ENCODE results near the gene PLSCR3. TPM values are rescaled to one million over a fixed set of nuclear protein-coding genes. Genes with fewer than 3 reads are reported as not detected.
"Not testable (repeated sequence)": the region's sequence is repeated elsewhere in the genome, so short reads cannot be mapped to it uniquely, and the experiment has no call there.

Gene PLSCR3
- total RNA-seq, 1 experiment from 2014 or later = 6.7 TPM

- Histone ChIP-seq H3K36me3 (no peaks in the 10 kb centered on the region), H3K9me3 (replicated peaks) (no peaks in the 10 kb centered on the region), H3K4me3 (no peak overlapping the region), H3K27me3 (no peaks in the 10 kb centered on the region), H3K27ac (no peak overlapping the region), H3K4me1 (no peaks in the 10 kb centered on the region)
- DNase-seq = no peak
Measured at GRCh38 chr17:7384489-7385081, 9.7 kb downstream of the PLSCR3 start.

DNA sequence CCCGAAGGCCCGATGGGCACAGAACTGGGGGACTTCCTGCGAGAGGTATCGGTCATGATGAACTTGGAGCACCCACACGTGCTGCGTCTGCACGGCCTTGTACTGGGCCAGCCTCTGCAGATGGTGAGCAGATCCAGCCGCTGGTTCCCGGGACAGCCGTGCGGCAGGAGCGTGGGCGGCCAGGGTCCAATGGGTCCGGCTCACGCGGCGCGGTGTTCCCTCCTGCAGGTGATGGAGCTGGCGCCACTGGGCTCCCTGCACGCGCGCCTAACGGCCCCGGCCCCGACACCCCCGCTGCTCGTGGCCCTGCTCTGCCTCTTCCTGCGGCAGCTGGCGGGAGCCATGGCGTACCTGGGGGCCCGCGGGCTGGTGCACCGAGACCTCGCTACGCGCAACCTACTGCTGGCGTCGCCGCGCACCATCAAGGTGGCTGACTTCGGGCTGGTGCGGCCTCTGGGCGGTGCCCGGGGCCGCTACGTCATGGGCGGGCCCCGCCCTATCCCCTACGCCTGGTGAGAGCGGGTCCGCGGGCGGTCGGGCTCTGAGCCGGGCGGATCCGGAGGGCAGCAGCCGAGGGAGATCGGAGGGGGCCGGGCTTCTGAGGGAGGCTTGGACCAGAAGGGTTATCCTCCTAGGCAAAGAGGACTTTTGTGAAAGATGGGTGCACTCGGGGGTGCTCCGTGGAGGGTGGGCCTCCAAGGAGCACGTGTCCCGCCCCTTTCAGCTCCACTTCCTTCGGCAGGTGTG is 10.4 kb downstream of the PLSCR3 start:
- H3K36me3 ChIP-seq = no peaks in the 10 kb centered on the region
- H3K4me1 ChIP-seq = no peaks in the 10 kb centered on the region
- no peak for DNase-seq
- H3K27me3 ChIP-seq = no peaks in the 10 kb centered on the region
- no peak overlapping the region for H3K4me3 ChIP-seq
- no peak overlapping the region for H3K27ac ChIP-seq
- 0 out of 2 replicates have a peak, but pooled peaks cover 3% of the 10 kb centered on the region for H3K9me3 ChIP-seq (replicated peaks)

- DNase-seq = no peak
- Histone ChIP-seq H3K4me1 (no peaks in the 10 kb centered on the region), H3K27ac (no peak overlapping the region), H3K9me3 (replicated peaks) (0 out of 2 replicates have a peak, but pooled peaks cover 3% of the 10 kb centered on the region), H3K27me3 (no peaks in the 10 kb centered on the region), H3K4me3 (no peak overlapping the region), H3K36me3 (no peaks in the 10 kb centered on the region)
Measured at GRCh38 chr17:7383371-7383741, 11.0 kb downstream of the PLSCR3 start.

DNA sequence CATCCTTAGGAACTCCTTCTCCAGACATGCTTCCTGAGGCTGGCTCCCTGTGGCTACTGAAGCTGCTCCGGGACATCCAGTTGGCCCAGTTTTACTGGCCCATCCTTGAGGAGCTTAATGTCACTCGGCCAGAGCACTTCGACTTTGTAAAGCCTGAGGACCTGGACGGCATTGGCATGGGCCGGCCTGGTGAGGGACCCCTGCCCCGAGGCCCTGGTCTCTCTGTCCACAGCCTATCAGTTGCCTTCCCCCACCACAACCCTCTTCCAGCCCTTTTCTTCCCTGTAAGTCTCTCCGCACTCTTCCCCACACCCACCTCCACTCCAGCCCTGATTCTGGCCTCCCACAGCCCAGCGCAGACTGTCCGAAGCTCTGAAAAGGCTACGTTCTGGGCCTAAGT is 11.4 kb downstream of the PLSCR3 start:
- no peak overlapping the region for H3K27ac ChIP-seq
- no peak overlapping the region for H3K4me3 ChIP-seq
- no peaks in the 10 kb centered on the region for H3K36me3 ChIP-seq
- 0 out of 2 replicates have a peak, but pooled peaks cover 3% of the 10 kb centered on the region for H3K9me3 ChIP-seq (replicated peaks)
- no peaks in the 10 kb centered on the region for H3K27me3 ChIP-seq
- no peaks in the 10 kb centered on the region for H3K4me1 ChIP-seq
- no peak for DNase-seq

- H3K9me3 ChIP-seq (replicated peaks) = 0 out of 2 replicates have a peak, but pooled peaks cover 3% of the 10 kb centered on the region
- H3K27me3 ChIP-seq = no peaks in the 10 kb centered on the region
- no peak for DNase-seq
- no peaks in the 10 kb centered on the region for H3K36me3 ChIP-seq
- H3K4me3 ChIP-seq = no peak within 1 kb of the TSS
- H3K4me1 ChIP-seq = no peaks in the 10 kb centered on the region
- no peak within 1 kb of the TSS for H3K27ac ChIP-seq
Measured at GRCh38 chr17:7380855-7381683, 13.3 kb downstream of the PLSCR3 start, which contains the start of gene TNK1. Gene TNK1, plus strand, starts transcription at chr17:7381089. Its CDS starts 1,838 bp downstream, at chr17:7382927.

DNA sequence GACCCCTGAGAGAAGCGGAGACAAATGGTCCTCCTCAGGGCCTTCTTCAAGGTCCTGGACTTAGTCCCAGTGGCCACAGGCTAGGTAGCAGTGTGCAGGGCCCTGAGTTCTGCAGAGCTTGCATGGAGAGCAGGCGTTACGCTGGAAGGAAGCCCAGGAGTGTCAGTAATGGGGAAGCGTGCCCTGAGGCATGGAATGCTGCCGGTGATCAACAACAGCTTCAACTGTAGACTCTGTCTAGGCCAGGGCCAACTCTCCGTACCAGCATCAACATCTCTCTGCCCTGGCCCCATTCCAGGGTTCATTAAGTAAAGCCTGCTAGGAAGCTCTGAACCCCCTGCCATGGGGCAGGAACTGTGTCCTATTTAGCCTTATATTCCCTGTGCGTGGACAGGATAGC is 14.0 kb downstream of the PLSCR3 start:
- Histone ChIP-seq H3K27me3 (no peaks in the 10 kb centered on the region), H3K36me3 (no peaks in the 10 kb centered on the region), H3K4me1 (no peaks in the 10 kb centered on the region), H3K27ac (no peak overlapping the region), H3K4me3 (no peak overlapping the region), H3K9me3 (replicated peaks) (0 out of 2 replicates have a peak, but pooled peaks cover 3% of the 10 kb centered on the region)
- peak; percentile 18 to 28 for DNase-seq

DNA sequence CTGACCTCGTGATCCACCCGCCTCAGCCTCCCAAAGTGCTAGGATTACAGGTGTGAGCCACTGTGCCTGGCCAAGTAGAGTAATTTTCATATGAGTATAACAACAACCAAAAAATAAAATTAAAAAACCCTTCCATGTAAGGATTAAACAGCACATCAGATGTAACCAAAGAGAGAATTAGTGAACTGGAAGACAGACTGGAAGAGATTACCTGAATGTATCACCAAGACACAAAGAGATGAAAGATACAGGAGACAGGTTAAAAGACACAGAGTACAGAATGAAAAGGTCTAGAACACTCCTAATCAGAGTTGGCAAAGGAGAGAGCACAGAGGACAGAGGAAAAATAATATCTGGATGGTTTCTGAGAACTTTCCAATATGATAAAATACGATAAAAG is 15.2 kb downstream of the PLSCR3 start:
- H3K4me1 ChIP-seq = no peaks in the 10 kb centered on the region
- H3K4me3 ChIP-seq = no peak overlapping the region
- H3K36me3 ChIP-seq = no peaks in the 10 kb centered on the region
- no peak overlapping the region for H3K27ac ChIP-seq
- no peaks in the 10 kb centered on the region for H3K27me3 ChIP-seq
- 0 out of 2 replicates have a peak, but pooled peaks cover 3% of the 10 kb centered on the region for H3K9me3 ChIP-seq (replicated peaks)
- no peak for DNase-seq

GRCh38 chr17:7374353-7374752 is 20.0 kb downstream of the PLSCR3 start:
- Histone ChIP-seq H3K9me3 (replicated peaks) (0 out of 2 replicates have a peak, but pooled peaks cover 3% of the 10 kb centered on the region), H3K27ac (no peak overlapping the region), H3K36me3 (no peaks in the 10 kb centered on the region), H3K4me3 (no peak overlapping the region), H3K4me1 (no peaks in the 10 kb centered on the region), H3K27me3 (no peaks in the 10 kb centered on the region)
- no peak for DNase-seq

DNA sequence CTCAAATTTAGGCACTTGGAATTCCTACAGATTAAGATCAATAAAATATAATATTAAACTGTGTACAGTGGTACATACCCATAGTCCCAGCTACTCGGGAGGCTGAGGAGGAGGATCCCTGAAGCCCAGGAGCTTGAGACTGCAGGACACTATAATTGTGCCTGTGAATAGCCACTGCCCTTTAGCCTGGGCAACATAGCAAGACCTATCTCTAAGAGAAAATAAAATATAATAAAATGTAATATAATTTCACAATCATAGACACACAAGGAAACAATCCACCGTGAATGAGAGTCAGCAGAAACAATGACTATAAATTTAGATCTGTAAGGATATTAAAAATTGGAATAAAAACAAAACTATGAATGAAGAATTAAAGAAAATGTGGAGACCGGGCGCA is 23.5 kb downstream of the PLSCR3 start:
- Histone ChIP-seq H3K4me3 (no peak overlapping the region), H3K27ac (no peak overlapping the region), H3K36me3 (no peaks in the 10 kb centered on the region), H3K27me3 (no peaks in the 10 kb centered on the region), H3K9me3 (replicated peaks) (no peaks in the 10 kb centered on the region), H3K4me1 (no peaks in the 10 kb centered on the region)
- no peak for DNase-seq

- Histone ChIP-seq H3K4me1 (no peaks in the 10 kb centered on the region), H3K36me3 (no peaks in the 10 kb centered on the region), H3K9me3 (replicated peaks) (no peaks in the 10 kb centered on the region)
Measured at GRCh38 chr17:7369825-7370224, 24.5 kb downstream of the PLSCR3 start.

GRCh38 chr17:7368599-7368994 is 25.7 kb downstream of the PLSCR3 start:
- not testable (repeated sequence) for H3K27me3 ChIP-seq; DNase-seq; H3K9me3 ChIP-seq (replicated peaks); H3K4me3 ChIP-seq; H3K27ac ChIP-seq; H3K36me3 ChIP-seq; H3K4me1 ChIP-seq

More at GRCh38 chr17:7369825-7370224, 24.5 kb downstream of the PLSCR3 start:
- Histone ChIP-seq H3K27ac (no peak overlapping the region), H3K27me3 (no peaks in the 10 kb centered on the region), H3K4me3 (no peak overlapping the region)
- no peak for DNase-seq

GRCh38 chr17:7367918-7368598 is 26.3 kb downstream of the PLSCR3 start:
- H3K4me3 ChIP-seq = no peak overlapping the region
- no peaks in the 10 kb centered on the region for H3K27me3 ChIP-seq
- H3K27ac ChIP-seq = no peak overlapping the region
- H3K9me3 ChIP-seq (replicated peaks) = no peaks in the 10 kb centered on the region
- no peak for DNase-seq
- H3K4me1 ChIP-seq = no peaks in the 10 kb centered on the region
- H3K36me3 ChIP-seq = no peaks in the 10 kb centered on the region

DNA sequence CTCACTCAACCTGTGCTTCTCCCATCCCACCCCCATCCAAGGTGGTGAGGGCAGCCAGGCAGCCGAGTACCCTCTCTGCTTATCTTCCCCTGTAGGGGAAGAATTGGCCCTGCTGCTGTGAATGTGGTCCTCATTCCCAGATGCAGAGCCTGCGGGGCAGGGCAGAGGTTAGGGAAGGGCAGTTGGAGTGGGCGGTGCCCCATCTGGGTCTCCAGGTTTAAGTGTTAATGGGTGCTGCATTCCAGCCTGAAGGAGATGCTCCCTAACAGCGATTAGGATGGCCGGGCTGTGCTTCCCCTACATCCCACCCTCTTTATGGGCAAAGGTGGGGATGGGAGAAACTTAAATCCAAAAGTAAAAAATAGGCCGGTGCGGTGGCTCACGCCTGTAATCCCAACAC is 27.2 kb downstream of the PLSCR3 start:
- Histone ChIP-seq H3K36me3 (no peaks in the 10 kb centered on the region), H3K27me3 (no peaks in the 10 kb centered on the region), H3K4me3 (no peak overlapping the region), H3K4me1 (no peaks in the 10 kb centered on the region), H3K9me3 (replicated peaks) (no peaks in the 10 kb centered on the region), H3K27ac (no peak overlapping the region)
- no peak for DNase-seq

DNA sequence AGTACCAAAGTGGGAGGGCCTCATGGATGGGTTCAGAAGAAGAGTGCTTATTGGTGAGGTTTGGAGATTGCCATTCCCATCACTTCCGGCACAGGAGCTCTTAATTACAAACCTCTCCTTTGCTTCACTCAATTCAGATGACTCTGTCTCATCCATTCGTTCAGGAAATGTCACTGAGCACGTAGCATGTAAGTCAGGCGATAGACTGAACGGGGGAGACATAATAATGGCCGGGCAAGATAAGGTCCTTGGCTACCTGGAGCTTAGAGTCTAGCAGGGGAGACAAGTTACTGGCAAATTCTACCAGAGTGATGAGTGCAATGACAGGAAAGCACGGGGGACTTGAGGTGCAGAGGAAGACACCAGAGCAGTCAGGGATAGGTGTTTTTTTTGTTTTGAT is 28.4 kb downstream of the PLSCR3 start:
- H3K9me3 ChIP-seq (replicated peaks); H3K4me1 ChIP-seq; H3K27ac ChIP-seq; H3K4me3 ChIP-seq; H3K36me3 ChIP-seq; DNase-seq; H3K27me3 ChIP-seq: not testable (repeated sequence)

All from SJCRH30 (cell line).